HS-27A (cell line): ENCODE data around the gene SSR4.

Source experiments
- DNase-seq: peaks from one replicate; pipeline ENCODE4 v3.0.0-alpha.2; 2012; ENCODE audit warnings: low read depth, missing footprints

The SSR4 gene

GRCh38 chrX:153769865-153770600 lies 24.4 kb upstream of the SSR4 start:
- no peak for DNase-seq

- no peak for DNase-seq
Measured at GRCh38 chrX:153770601-153771414, 23.7 kb upstream of the SSR4 start.

GRCh38 chrX:153771415-153772315 lies 22.8 kb upstream of the SSR4 start:
- DNase-seq: no peak

GRCh38 chrX:153772316-153773217 lies 21.9 kb upstream of the SSR4 start:
- no peak for DNase-seq

- no peak for DNase-seq
Measured at GRCh38 chrX:153773218-153773611, 21.3 kb upstream of the SSR4 start.

GRCh38 chrX:153773741-153774575 lies 20.5 kb upstream of the SSR4 start:
- no peak for DNase-seq

- no peak for DNase-seq
Measured at GRCh38 chrX:153774576-153775292, 19.7 kb upstream of the SSR4 start.

GRCh38 chrX:153775293-153776119 lies 19.0 kb upstream of the SSR4 start:
- no peak for DNase-seq

- DNase-seq: no peak
Measured at GRCh38 chrX:153776120-153776599, 18.3 kb upstream of the SSR4 start.

GRCh38 chrX:153776611-153777045 lies 17.8 kb upstream of the SSR4 start:
- DNase-seq: no peak

- no peak for DNase-seq
Measured at GRCh38 chrX:153777261-153778090, 17.0 kb upstream of the SSR4 start.

GRCh38 chrX:153778181-153778580 lies 16.3 kb upstream of the SSR4 start:
- no peak for DNase-seq

- DNase-seq: no peak
Measured at GRCh38 chrX:153778684-153779101, 15.8 kb upstream of the SSR4 start.

GRCh38 chrX:153779891-153780677 lies 14.4 kb upstream of the SSR4 start:
- no peak for DNase-seq

GRCh38 chrX:153780678-153781427 lies 13.6 kb upstream of the SSR4 start, which contains the start of gene SRPK3:
Gene SRPK3, plus strand, starts transcription at chrX:153781041. Its CDS starts 46 bp downstream, at chrX:153781087.
- DNase-seq: no peak
